Non-pigmented ciliary epithelial cell (primary cell): Measurements from ENCODE around the gene EYA3.

ENCODE experiments used
- DNase-seq: peaks from one replicate; pipeline ENCODE4 v3.0.0-alpha.2; 2010; ENCODE audit warnings: low read depth

EYA3 gene

GRCh38 chr1:28070725-28071593, 17.5 kb downstream of the EYA3 start:
- DNase-seq, result no peak

- no peak for DNase-seq
Observed at GRCh38 chr1:28067523-28068090, 20.8 kb downstream of the EYA3 start.

- no peak for DNase-seq
Observed at GRCh38 chr1:28066393-28067154, 21.8 kb downstream of the EYA3 start.

GRCh38 chr1:28064064-28064463, 24.3 kb downstream of the EYA3 start:
- no peak for DNase-seq

- DNase-seq, result no peak
Observed at GRCh38 chr1:28062806-28063205, 25.6 kb downstream of the EYA3 start.

- no peak for DNase-seq
Observed at GRCh38 chr1:28058971-28059878, 29.2 kb downstream of the EYA3 start.

DNA sequence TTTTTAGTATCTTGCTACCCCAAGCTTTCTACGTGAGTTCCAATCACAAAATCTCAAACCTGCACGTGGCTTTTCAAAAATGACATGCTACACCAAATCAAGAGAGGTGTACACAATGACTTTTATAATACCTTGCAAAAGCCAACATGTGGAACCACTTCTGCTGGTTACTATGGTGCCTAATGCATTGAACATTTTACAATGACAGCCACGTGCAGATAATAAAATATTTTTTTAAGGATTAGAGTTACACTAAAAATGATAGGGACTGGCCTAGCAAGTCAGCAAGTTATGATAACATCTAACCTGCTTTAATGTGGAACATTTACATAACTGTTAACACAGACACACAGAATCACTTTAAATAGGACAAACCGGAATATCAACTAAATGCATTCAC, 30.2 kb downstream of the EYA3 start:
- no peak for DNase-seq

DNA sequence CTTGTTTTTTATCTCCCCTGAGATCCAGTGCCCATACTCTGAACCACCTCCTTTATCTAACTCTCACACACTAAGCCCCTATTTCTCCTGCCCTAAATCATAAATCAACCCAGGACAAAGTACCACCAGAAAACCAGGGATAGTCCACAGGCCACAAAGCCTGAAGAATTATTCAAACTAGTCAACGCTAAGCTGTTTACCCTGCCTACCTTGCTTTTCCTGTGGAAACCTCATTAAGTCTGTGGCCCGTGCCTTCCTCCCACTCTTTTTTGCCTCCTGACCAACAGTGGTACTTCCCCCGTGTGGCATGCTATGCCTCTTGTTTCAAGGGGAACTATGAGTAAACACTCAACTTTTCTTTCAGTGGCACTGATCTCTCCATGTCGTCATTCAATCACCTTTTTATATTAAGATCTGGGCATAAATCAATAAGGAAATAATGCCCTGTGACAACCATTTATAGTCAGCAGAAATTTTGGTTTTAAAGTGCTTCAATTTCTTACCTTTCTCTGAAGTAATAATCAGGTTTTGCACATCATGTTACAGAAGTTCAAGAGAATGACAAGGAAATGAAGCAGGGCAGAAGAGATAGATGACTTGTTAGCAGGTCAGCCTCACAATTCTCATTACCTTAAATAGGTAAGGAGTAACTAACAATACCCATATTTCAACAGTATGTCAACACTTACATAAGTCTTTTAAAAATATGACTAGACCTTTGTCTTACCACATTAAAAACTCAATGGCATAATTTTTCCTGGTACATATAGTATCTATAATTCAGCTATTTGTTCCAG, 32.1 kb downstream of the EYA3 start:
- DNase-seq, result no peak

DNA sequence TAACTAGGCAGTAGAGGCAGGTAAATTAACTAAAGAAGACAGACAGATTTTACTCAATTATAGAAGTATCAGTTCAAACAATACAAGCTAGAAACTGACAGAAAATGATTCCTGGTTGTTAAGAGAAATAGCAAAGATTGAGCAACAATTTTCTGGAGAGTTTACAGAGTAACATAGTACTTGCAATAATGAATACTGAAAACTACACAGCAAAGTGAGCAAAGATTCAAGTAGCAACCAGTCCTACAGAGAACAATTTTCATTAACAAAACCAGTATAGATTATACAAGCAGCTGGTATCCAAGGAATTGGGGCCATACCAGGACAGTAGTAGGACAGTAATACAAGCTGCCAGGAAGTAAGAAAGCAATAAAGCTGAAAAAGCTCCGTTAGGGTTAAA, 37.6 kb downstream of the EYA3 start:
- DNase-seq, result no peak

GRCh38 chr1:28046716-28047115, 41.7 kb downstream of the EYA3 start:
- no peak for DNase-seq

GRCh38 chr1:28045777-28046176, 42.6 kb downstream of the EYA3 start:
- no peak for DNase-seq

- DNase-seq, result no peak
Observed at GRCh38 chr1:28044399-28044798, 44.0 kb downstream of the EYA3 start.

DNA sequence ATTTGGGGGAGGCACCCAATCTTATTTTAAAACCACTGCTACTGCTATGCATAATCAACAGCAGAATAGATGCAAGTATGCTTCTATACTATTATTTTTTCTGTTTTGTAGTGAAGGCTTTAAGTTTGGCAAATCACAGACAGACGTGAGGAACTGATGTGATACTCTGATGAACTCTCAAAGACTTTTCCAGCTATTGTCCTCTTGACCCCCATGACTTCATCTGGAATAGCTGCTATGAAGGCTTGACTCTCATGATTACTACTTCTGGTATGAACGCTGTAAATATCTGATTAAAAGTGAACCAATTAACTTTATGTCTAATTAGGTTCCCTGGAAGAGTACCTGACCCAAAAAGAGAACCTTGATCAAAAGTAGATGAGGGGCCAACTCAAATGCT, 49.1 kb downstream of the EYA3 start:
- DNase-seq, result no peak

DNA sequence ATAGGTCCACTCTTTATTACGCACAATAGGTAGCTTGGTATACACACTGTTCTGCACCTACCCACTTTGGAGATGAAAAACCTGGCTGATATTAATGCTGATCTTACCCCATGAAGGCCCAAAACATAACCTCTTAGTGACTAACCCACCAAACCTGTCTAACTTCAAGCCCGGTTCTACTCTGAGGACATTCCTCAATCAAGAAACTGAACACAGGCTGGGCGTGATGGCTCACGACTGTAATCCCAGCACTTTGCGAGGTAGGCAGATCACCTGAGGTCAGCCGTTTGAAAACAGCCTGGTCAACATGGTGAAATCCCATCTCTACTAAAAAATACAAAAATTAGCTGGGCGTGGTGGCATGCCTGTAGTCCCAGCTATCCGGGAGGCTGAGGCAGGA, 50.5 kb downstream of the EYA3 start:
- DNase-seq, result no peak

- DNase-seq, result no peak
Observed at GRCh38 chr1:28037206-28037605, 51.2 kb downstream of the EYA3 start.

DNA sequence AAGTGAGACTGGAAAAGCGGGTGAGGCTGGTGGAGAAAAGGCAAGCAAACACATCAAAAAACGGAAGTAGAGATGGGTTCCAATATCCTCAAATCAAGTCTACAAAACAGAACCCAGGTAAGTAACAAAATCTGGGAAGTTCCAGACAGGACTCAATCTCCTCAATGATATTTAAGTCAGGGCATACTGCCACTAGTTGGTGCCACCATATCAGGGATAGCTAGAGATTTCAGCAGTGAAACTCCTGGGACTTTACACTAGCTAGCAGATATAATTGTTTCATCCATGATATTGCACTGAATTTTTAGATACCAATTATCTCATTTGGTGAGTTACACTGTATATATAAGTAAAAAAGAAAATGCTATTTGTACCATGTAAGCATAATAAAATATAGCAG, 52.0 kb downstream of the EYA3 start:
- no peak for DNase-seq

DNA sequence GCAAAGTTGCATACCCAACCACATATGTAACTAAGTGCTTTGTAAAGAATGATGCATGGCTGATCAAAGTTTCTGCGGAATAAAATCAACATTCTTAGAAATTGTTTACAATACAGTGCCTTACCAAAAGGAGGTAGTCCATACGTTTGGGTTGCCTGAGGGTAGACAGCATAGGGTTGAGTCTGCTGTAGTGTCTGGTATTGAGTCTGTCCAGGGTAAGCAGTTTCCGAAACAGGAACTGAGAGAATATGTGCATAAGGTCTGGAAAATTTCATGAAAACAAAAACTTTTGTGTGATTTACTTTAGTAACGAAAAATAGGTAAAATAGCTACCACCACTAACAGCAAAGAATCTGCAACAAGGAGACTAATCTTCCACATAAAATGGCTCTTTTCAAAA, 53.0 kb downstream of the EYA3 start:
- DNase-seq, result no peak

- DNase-seq, result no peak
Observed at GRCh38 chr1:28032281-28032680, 56.1 kb downstream of the EYA3 start.

DNA sequence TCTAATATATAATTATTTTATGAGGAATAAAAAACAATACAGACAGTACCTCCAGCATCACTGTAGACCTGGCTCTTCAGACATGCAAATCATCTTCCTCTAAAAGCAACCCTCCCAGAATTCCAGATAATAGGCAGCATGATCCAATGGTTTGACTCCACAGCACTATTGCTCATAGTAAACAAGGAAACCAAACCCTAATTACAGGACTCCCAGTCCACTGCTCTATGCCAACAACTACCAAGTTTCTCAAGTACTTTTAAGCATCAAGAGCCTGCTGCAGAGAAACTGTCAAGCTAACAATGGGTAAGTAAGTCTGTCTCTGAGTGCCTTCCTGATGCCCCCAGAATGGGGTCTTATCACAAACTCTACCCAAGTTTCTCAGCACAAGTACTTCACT, 57.2 kb downstream of the EYA3 start:
- no peak for DNase-seq

GRCh38 chr1:28028873-28029654, 59.3 kb downstream of the EYA3 start:
- DNase-seq, result no peak
